HepG2 (cell line): ENCODE measurements around the gene OR52N2.

Experiments used
- CTCF ChIP-seq: sonication (generic); formaldehyde crosslinking; IDR thresholded peaks from 2 replicates; pipeline ENCODE4 v1.5.0; 2020; ENCODE audit warnings: mild to moderate bottlenecking, missing genetic modification reagents, moderate library complexity
- EZH2 ChIP-seq: conservative IDR thresholded peaks from 2 replicates; pipeline ENCODE4 v1.6.1; 2012; ENCODE audit warnings: mild to moderate bottlenecking, low read depth, low read length, moderate library complexity
- HOXD1 ChIP-seq: sonication (generic); formaldehyde crosslinking; IDR thresholded peaks from 2 replicates; pipeline ENCODE4 v1.5.0; 2020; ENCODE audit warnings: missing genetic modification reagents
- NBN ChIP-seq: fragments of 450-650 bp; conservative IDR thresholded peaks from 2 replicates; pipeline ENCODE4 v1.6.1; 2017
- PBX3 ChIP-seq: sonication (generic); formaldehyde crosslinking; IDR thresholded peaks from 2 replicates; pipeline ENCODE4 v1.8.1; 2023; ENCODE audit warnings: missing genetic modification reagents, inconsistent platforms, borderline replicate concordance
- TP53 ChIP-seq: sonication (generic); formaldehyde crosslinking; conservative IDR thresholded peaks from 2 replicates; pipeline ENCODE4 v1.4.0; 2020; ENCODE audit warnings: missing genetic modification reagents
- XRCC5 ChIP-seq: fragments of 200-400 bp; formaldehyde crosslinking; optimal IDR thresholded peaks from 2 replicates; pipeline ENCODE3; 2017; ENCODE audit warnings: mild to moderate bottlenecking, low read length
- ZBTB38 ChIP-seq: sonication (generic); formaldehyde crosslinking; IDR thresholded peaks from 2 replicates; pipeline ENCODE4 v1.5.1; 2020; ENCODE audit warnings: mild to moderate bottlenecking, missing genetic modification reagents
- ZNF503 ChIP-seq: sonication (generic); formaldehyde crosslinking; IDR thresholded peaks from 2 replicates; pipeline ENCODE4 v1.4.0; 2020; ENCODE audit warnings: missing genetic modification reagents

- TF ChIP-seq PBX3 (CRISPR knock-in tag) (no peak), NBN (no peak), HOXD1 (CRISPR knock-in tag) (no peak), ZNF503 (CRISPR knock-in tag) (no peak), EZH2 (no peak), ZBTB38 (CRISPR knock-in tag) (no peak), XRCC5 (no peak), CTCF (CRISPR knock-in tag) (no peak), TP53 (no peak)
Observed at GRCh38 chr11:5831196-5831829, 22.6 kb downstream of the OR52N2 start.
